Breast epithelium (tissue), 4 donors: ENCODE measurements around the gene SAA1. TPM values are rescaled to one million over a fixed set of nuclear protein-coding genes. Genes with fewer than 3 reads are reported as not detected.

Experiments
- DNase-seq, 2 donors: peaks; one replicate each; pipeline ENCODE4 v3.0.0-alpha.2; 2019; ENCODE audit warnings: low spot score in 2 of 2
- H3K27ac ChIP-seq, 2 donors: fragments of 200-600 bp; sonication (generic) in 1 of 2; one replicate each; pipeline ENCODE4 v1.5.1; 2016 to 2019; ENCODE audit warnings: mild to moderate bottlenecking in 1 of 2
- H3K27me3 ChIP-seq, 2 donors: fragments of 200-600 bp; sonication (generic) in 1 of 2; one replicate each; pipeline versions ENCODE4 v1.5.1 to v1.6.0; 2017 to 2019; ENCODE audit warnings: control low read depth in 1 of 2, mild to moderate bottlenecking in 1 of 2
- H3K36me3 ChIP-seq: fragments of 200-600 bp; one replicate; pipeline ENCODE4 v1.5.1; 2019
- H3K4me1 ChIP-seq, 2 donors: fragments of 200-600 bp; sonication (generic); one replicate each; pipeline ENCODE4 v1.5.1; 2016 to 2019; ENCODE audit warnings: control low read depth in 1 of 2
- H3K4me3 ChIP-seq, 3 donors: fragments of 200-600 bp; sonication (generic); 1 replicate in 2 of 3; 2 replicates in 1 of 3; pipeline ENCODE4 v1.5.1; 2016 to 2019; ENCODE audit warnings: mild to moderate bottlenecking in 3 of 3, moderate library complexity in 2 of 3
- H3K9me3 ChIP-seq, 2 donors: fragments of 200-600 bp; sonication (generic) in 1 of 2; one replicate each; pipeline ENCODE4 v1.5.1; 2016 to 2019; ENCODE audit warnings: control low read depth in 1 of 2
- POLR2A ChIP-seq: fragments of 450-650 bp; IDR thresholded peaks from one replicate; pipeline ENCODE4 v1.6.1; 2016; ENCODE audit warnings: antibody characterized with exemption, mild to moderate bottlenecking, moderate library complexity
- POLR2AphosphoS5 ChIP-seq, 3 donors: sonication (generic); formaldehyde crosslinking; IDR thresholded peaks; one replicate each; pipeline ENCODE4 v1.6.1; 2017; ENCODE audit warnings: antibody characterized with exemption in 3 of 3
- intact Hi-C: fragments of 100-400 bp; cut with DNase I; formaldehyde crosslinking; loops from one replicate; pipeline ENCODE4 v1.15.1; 2023; ENCODE audit warnings: low total_unique reads
- total RNA-seq, 3 donors: library from RNA; depleted of rRNA; stranded (reverse); fragments of >200 nt; gene quantifications; one replicate each; pipeline ENCODE4 v1.1.0, GENCODE V29; 2016
- TF ChIP-seq, protein P1 (sequence below), 3 donors: fragments of 450-650 bp; IDR thresholded peaks; one replicate each; pipeline ENCODE4 v1.5.1; 2016 to 2017; ENCODE audit warnings: antibody characterized with exemption in 3 of 3, mild to moderate bottlenecking in 3 of 3, moderate library complexity in 3 of 3

Gene SAA1
- total RNA-seq, 3 donors from 2014 or later: 78.1 to 1,384 (median 818) TPM

DNA sequence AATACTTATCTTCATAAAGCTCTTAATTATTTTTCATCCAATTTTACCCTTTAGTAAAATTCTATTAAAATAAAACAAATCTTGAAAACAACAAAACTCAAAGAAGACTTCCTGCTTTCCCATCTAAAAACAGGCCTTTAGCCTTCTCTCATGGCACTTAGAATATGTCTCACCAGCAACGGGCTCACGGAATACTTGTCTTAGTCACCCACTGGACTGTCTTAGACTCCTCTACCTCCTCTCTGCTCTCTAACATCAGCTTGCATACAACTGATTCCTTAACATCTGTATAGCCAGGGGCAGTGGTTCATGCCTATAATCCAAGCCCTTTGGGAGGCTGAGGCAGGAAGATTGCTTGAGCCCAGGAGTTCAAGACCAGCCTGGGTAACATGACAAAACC lies 42.2 kb downstream of the SAA1 start:
- peaks cover 3 to 4% of the 10 kb centered on the region in 2 donors for H3K4me1 ChIP-seq
- no peaks in the 10 kb centered on the region for H3K9me3 ChIP-seq
- H3K27ac ChIP-seq: peak overlapping the region; percentile 48 to 77
- H3K27me3 ChIP-seq: no peaks in the 10 kb centered on the region
- no peaks in the 10 kb centered on the region for H3K36me3 ChIP-seq
- DNase-seq: no peak
- no peak overlapping the region for H3K4me3 ChIP-seq
- TF ChIP-seq, protein P1, sequence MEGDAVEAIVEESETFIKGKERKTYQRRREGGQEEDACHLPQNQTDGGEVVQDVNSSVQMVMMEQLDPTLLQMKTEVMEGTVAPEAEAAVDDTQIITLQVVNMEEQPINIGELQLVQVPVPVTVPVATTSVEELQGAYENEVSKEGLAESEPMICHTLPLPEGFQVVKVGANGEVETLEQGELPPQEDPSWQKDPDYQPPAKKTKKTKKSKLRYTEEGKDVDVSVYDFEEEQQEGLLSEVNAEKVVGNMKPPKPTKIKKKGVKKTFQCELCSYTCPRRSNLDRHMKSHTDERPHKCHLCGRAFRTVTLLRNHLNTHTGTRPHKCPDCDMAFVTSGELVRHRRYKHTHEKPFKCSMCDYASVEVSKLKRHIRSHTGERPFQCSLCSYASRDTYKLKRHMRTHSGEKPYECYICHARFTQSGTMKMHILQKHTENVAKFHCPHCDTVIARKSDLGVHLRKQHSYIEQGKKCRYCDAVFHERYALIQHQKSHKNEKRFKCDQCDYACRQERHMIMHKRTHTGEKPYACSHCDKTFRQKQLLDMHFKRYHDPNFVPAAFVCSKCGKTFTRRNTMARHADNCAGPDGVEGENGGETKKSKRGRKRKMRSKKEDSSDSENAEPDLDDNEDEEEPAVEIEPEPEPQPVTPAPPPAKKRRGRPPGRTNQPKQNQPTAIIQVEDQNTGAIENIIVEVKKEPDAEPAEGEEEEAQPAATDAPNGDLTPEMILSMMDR (IDR thresholded peaks at IDR 0.05): no peak
- no peak for TF ChIP-seq POLR2AphosphoS5 (IDR thresholded peaks at IDR 0.05)
- no peak for TF ChIP-seq POLR2A
- intact Hi-C loops: no loop called here

DNA sequence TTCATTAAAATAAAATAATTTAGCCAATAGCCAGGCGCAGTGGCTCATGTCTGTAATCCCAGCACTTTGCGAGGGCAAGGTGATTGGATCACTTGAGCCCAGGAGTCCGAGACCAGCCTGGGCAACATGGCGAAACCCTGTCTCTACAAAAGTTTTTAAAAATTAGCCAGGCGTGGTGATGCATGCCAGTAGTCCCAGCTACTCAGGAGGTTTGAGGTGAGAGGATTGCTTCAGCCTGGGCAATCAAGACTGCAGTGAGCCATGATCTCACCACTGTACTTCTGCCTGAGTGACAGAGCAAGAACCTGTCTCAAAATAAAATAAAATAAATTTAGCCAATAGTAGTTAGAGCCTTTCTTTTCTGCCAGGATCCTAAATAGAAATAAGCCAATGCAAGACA lies 43.6 kb downstream of the SAA1 start:
- H3K27me3 ChIP-seq: no peaks in the 10 kb centered on the region
- peak overlapping the region; percentile 70 to 81 for H3K27ac ChIP-seq
- H3K4me1 ChIP-seq: peaks cover 3 to 5% of the 10 kb centered on the region in 2 donors
- TF ChIP-seq POLR2AphosphoS5 (IDR thresholded peaks at IDR 0.05): no peak
- no peak for TF ChIP-seq POLR2A
- TF ChIP-seq, protein P1 (IDR thresholded peaks at IDR 0.05): no peak
- H3K36me3 ChIP-seq: no peaks in the 10 kb centered on the region
- no peak for DNase-seq
- intact Hi-C loops: no loop called here
- H3K9me3 ChIP-seq: no peaks in the 10 kb centered on the region
- no peak overlapping the region for H3K4me3 ChIP-seq

DNA sequence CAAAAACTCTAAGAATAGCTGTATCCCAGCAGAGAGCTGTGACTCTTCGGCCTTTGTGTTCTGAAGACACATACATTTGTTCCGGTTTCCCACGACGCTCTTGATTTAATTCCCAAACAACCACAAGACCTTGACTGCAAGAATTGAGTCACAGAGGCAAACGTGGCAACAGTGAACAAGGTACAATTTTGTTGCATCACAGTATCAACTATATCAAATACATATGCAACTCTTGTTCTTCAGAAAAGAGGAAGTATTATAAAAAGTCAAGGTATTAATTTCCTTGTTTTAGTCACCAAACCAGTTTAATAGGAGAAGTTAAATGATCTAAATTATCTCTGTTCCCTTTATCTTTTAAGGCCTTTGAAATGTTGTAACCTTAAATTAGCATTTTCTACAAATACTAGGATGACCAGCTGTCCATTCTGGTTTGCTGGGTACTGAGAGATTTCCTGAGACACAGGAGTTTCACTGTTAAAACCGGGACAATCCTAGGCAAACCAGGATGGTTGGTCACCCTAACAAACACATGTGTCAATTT lies 44.8 kb downstream of the SAA1 start:
- peak overlapping the region in 2 of 3 donors; percentile 5 to 13 for H3K4me3 ChIP-seq
- DNase-seq: no peak
- no peaks in the 10 kb centered on the region for H3K36me3 ChIP-seq
- no peaks in the 10 kb centered on the region for H3K27me3 ChIP-seq
- no peaks in the 10 kb centered on the region for H3K9me3 ChIP-seq
- peak overlapping the region; percentile 70 to 81 for H3K27ac ChIP-seq
- peaks cover 3 to 11% of the 10 kb centered on the region in 2 donors for H3K4me1 ChIP-seq
- TF ChIP-seq, protein P1 (IDR thresholded peaks at IDR 0.05): no peak
- TF ChIP-seq POLR2AphosphoS5 (IDR thresholded peaks at IDR 0.05): no peak
- no peak for TF ChIP-seq POLR2A
- intact Hi-C loops: no loop called here

DNA sequence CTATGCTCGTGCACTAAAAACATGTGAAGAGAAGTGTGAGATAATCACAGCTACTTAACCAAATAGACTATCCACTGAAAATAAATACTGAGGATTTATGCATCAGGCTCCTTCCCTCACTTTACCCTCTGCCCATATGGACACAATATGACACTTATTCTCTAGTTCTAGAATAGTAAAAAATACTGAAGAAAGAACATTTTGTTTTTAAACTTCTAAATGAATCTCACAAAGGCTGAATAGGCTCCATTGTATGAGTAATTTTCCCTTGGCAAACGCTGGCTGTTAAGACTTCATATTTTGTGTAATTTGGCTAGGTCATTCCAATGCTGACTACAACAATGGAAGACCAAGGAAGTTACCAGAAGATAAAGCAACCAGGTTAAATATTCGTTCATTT lies 45.9 kb downstream of the SAA1 start:
- no peaks in the 10 kb centered on the region for H3K36me3 ChIP-seq
- peak overlapping the region; percentile 81 to 91 for H3K27ac ChIP-seq
- no peaks in the 10 kb centered on the region for H3K9me3 ChIP-seq
- peaks cover 3 to 11% of the 10 kb centered on the region in 2 donors for H3K4me1 ChIP-seq
- no peak for DNase-seq
- peak overlapping the region in 1 of 3 donors; percentile 4 for H3K4me3 ChIP-seq
- H3K27me3 ChIP-seq: no peaks in the 10 kb centered on the region
- intact Hi-C loops: no loop called here
- no peak for TF ChIP-seq POLR2A
- TF ChIP-seq, protein P1 (IDR thresholded peaks at IDR 0.05): no peak
- no peak for TF ChIP-seq POLR2AphosphoS5 (IDR thresholded peaks at IDR 0.05)

DNA sequence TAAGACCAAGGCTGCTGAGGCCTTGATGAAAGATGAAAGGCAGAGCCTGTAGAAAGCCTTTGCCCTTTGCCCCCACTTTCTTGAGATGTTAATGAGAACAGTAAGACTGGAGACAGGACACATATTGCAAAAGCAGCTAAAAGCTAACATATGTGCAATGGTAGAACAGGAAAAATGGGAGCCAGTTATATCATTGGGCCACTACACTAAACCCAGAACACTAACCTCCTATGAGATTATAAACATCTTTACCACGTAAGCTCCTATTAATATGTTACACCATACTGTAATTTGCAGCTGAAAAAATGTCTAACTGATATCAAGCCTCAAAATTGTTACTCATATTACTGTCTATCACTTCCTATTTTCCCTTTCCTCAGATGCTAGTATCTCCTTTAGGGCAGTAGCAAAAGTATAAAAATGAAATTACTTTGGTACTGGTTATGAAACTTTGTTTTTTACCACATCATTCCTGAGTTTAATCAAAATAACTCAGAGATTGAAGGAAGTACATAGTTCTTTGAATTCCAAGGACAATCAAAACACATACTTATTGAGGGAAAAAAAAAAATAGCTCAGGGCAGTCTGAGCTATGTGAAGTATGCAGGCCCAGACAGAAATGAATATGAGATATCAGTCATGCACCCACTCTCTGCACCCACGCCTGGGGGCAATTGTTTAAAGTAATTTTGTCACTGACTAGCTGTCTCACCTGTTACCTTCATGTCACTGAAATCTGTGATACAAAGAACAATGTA lies 46.8 kb downstream of the SAA1 start:
- TF ChIP-seq POLR2A (no peak), POLR2AphosphoS5 (IDR thresholded peaks at IDR 0.05) (no peak)
- TF ChIP-seq, protein P1 (IDR thresholded peaks at IDR 0.05): no peak
- H3K4me1 ChIP-seq: peaks cover 3 to 10% of the 10 kb centered on the region in 2 donors
- intact Hi-C loops: no loop called here
- H3K9me3 ChIP-seq: no peaks in the 10 kb centered on the region
- peak overlapping the region; percentile 81 to 91 for H3K27ac ChIP-seq
- no peaks in the 10 kb centered on the region for H3K36me3 ChIP-seq
- DNase-seq: peak in 1 of 2 donors; percentile 54
- H3K4me3 ChIP-seq: peak overlapping the region in 1 of 3 donors; percentile 4
- H3K27me3 ChIP-seq: no peaks in the 10 kb centered on the region
